Caco-2 (cell line): ENCODE data around the gene NT5C. TPM values are rescaled to one million over a fixed set of nuclear protein-coding genes. Genes with fewer than 3 reads are reported as not detected.
"Not testable (repeated sequence)": the region's sequence is repeated elsewhere in the genome, so short reads cannot be mapped to it uniquely, and the experiment has no call there.

Experiments
- BruUV-seq: library from RNA; stranded (reverse); fragments of 400-500 nt; replicated peaks from 2 replicates; lab custom pipeline; 2021; lab: Mats Ljungman, UMichigan
- CTCF ChIA-PET: fragments of 300-600 bp; sonication (Branson Sonifier 250); formaldehyde crosslinking; loops from one replicate; lab custom pipeline; 2022; ENCODE audit warnings: antibody characterized with exemption; lab: Charles Lee
- POLR2A ChIA-PET: fragments of 300-600 bp; sonication (Branson Sonifier 250); formaldehyde crosslinking; loops from one replicate; lab custom pipeline; 2022; ENCODE audit warnings: antibody characterized with exemption; lab: Charles Lee
- DNase-seq, 2 experiments: peaks; one replicate each; pipeline versions ENCODE4 v3.0.0 to v3.0.0-alpha.2; 2020 to 2022
- H3K27me3 ChIP-seq: replicated peaks from 2 replicates; pipeline ENCODE4 v1.6.0; 2011; ENCODE audit warnings: low read length; ENCODE audit not compliant: control insufficient read depth, insufficient read depth
- H3K36me3 ChIP-seq: 2 replicates; pipeline ENCODE4 v1.5.1; 2011; ENCODE audit warnings: low read length; ENCODE audit not compliant: control insufficient read depth, insufficient read depth
- H3K4me1 ChIP-seq: fragments of 250-450 bp; sonication (Bioruptor Pico); 2 replicates; pipeline ENCODE4 v1.5.1; 2020; ENCODE audit warnings: mild to moderate bottlenecking
- H3K4me3 ChIP-seq: 2 replicates; pipeline ENCODE4 v1.5.1; 2011; ENCODE audit warnings: low read depth, mild to moderate bottlenecking, control low read depth, low read length
- H3K9me3 ChIP-seq: fragments of 250-450 bp; sonication (Bioruptor Pico); 2 replicates; pipeline ENCODE4 v1.5.1; 2020; ENCODE audit warnings: mild to moderate bottlenecking, moderate library complexity
- H3K27ac Mint-ChIP-seq: one replicate; pipeline ENCODE4 v1.8.0; 2022; ENCODE audit warnings: mixed read lengths; ENCODE audit not compliant: unreplicated experiment
- H3K27me3 Mint-ChIP-seq: one replicate; pipeline ENCODE4 v1.8.0; 2022; ENCODE audit warnings: mixed read lengths; ENCODE audit not compliant: insufficient read depth, unreplicated experiment
- H3K36me3 Mint-ChIP-seq: one replicate; pipeline ENCODE4 v1.8.0; 2022; ENCODE audit warnings: mild to moderate bottlenecking, mixed read lengths; ENCODE audit not compliant: insufficient read depth, unreplicated experiment
- H3K4me1 Mint-ChIP-seq: one replicate; pipeline ENCODE4 v1.8.0; 2022; ENCODE audit warnings: low read depth, mixed read lengths; ENCODE audit not compliant: unreplicated experiment
- H3K4me3 Mint-ChIP-seq: one replicate; pipeline ENCODE4 v1.8.0; 2022; ENCODE audit warnings: mild to moderate bottlenecking, moderate library complexity, mixed read lengths; ENCODE audit not compliant: unreplicated experiment
- H3K9me3 Mint-ChIP-seq: one replicate; pipeline ENCODE4 v1.8.0; 2022; ENCODE audit warnings: mixed read lengths; ENCODE audit not compliant: unreplicated experiment
- CTCF ChIP-seq, 2 experiments: fragments of 200-600 bp in 1 of 2; IDR thresholded peaks; 1 replicate in 1 of 2; 2 replicates in 1 of 2; pipeline versions ENCODE4 v1.5.1 to v1.8.0; 2011 to 2022; ENCODE audit warnings: antibody characterized with exemption in 1 of 2, control low read depth in 1 of 2, inconsistent platforms in 1 of 2, low read depth in 1 of 2, low read length in 1 of 2, mild to moderate bottlenecking in 1 of 2, moderate library complexity in 1 of 2; ENCODE audit not compliant: insufficient read depth in 1 of 2, severe bottlenecking in 1 of 2, unreplicated experiment in 1 of 2
- intact Hi-C: fragments of 100-400 bp; cut with micrococcal nuclease; formaldehyde crosslinking; loops from one replicate; pipeline ENCODE4 v1.10.0; 2022; ENCODE audit not compliant: unreplicated experiment
- total RNA-seq: library from RNA; stranded (reverse); gene quantifications from 2 replicates; pipeline ENCODE4 v1.2.3, GENCODE V29; 2022

Gene NT5C
- total RNA-seq, 1 experiment from 2014 or later, result 68.4 TPM

- Histone ChIP-seq H3K4me1 (peaks cover 20% of the 10 kb centered on the region), H3K4me3 (peak overlapping the region; percentile 85), H3K9me3 (no peaks in the 10 kb centered on the region), H3K27me3 (no peaks in the 10 kb centered on the region), H3K36me3 (peaks cover 4% of the 10 kb centered on the region)
- ChIA-PET POLR2A (no interaction called here), CTCF (interaction anchor here (1.3 to 3.7 kb wide), 4 partner anchors 16 to 70 kb away, joined by 3 to 30 read pairs (median 12); partner anchors contain the start of genes ARMC7 and SLC16A5)
- Mint-ChIP-seq H3K36me3 (peaks cover 73% of the 10 kb centered on the region), H3K27me3 (no peaks in the 10 kb centered on the region), H3K4me1 (peaks cover 12% of the 10 kb centered on the region), H3K27ac (peak overlapping the region; percentile 91), H3K4me3 (peak overlapping the region; percentile 93), H3K9me3 (no peaks in the 10 kb centered on the region)
- intact Hi-C loops, result loop anchor here (2.0 to 5.0 kb wide), 2 partner anchors 25 to 72 kb away; partner anchors contain the start of gene JPT1
- no peak for TF ChIP-seq CTCF (IDR thresholded peaks at IDR 0.05; ENCODE audit: insufficient read depth in 1 of 2, low read depth in 1 of 2, low read length in 1 of 2, severe bottlenecking in 1 of 2, unreplicated experiment in 1 of 2)
- no peak for DNase-seq
- no TSS peak for BruUV-seq
These were observed 1.4 kb downstream of the NT5C start for GRCh38 chr17:75130059-75130631.

- Mint-ChIP-seq H3K27ac (no peak overlapping the region), H3K27me3 (no peaks in the 10 kb centered on the region), H3K4me3 (peak overlapping the region; percentile 93), H3K4me1 (peaks cover 18% of the 10 kb centered on the region), H3K36me3 (peaks cover 72% of the 10 kb centered on the region), H3K9me3 (no peaks in the 10 kb centered on the region)
- no peak for DNase-seq
- Histone ChIP-seq H3K4me1 (peaks cover 26% of the 10 kb centered on the region), H3K9me3 (no peaks in the 10 kb centered on the region), H3K4me3 (no peak overlapping the region), H3K36me3 (peaks cover 4% of the 10 kb centered on the region), H3K27me3 (no peaks in the 10 kb centered on the region)
- intact Hi-C loops, result no loop called here
- BruUV-seq, result no TSS peak
- no peak for TF ChIP-seq CTCF (IDR thresholded peaks at IDR 0.05; ENCODE audit: insufficient read depth in 1 of 2, low read depth in 1 of 2, low read length in 1 of 2, severe bottlenecking in 1 of 2, unreplicated experiment in 1 of 2)
- CTCF ChIA-PET, result interaction anchor here (2.3 to 3.7 kb wide), 2 partner anchors 16 to 70 kb away, joined by 20 to 30 read pairs; no protein-coding TSS in a partner anchor
- POLR2A ChIA-PET, result interaction anchor here (0.5 kb wide), 1 partner anchor 100 kb away, joined by 3 read pairs; no protein-coding TSS in a partner anchor
These were observed 2.0 kb downstream of the NT5C start for GRCh38 chr17:75129576-75129975.

- peaks cover 28% of the 10 kb centered on the region for H3K4me1 ChIP-seq
- peak overlapping the region; percentile 93 for H3K4me3 Mint-ChIP-seq
These were observed 2.6 kb downstream of the NT5C start for GRCh38 chr17:75128694-75129505.

GRCh38 chr17:75127936-75128335 lies 3.6 kb downstream of the NT5C start:
- POLR2A ChIA-PET, H3K36me3 ChIP-seq, H3K4me3 ChIP-seq, H3K9me3 ChIP-seq, intact Hi-C loops, H3K9me3 Mint-ChIP-seq, H3K27me3 ChIP-seq, H3K27me3 Mint-ChIP-seq, DNase-seq, H3K27ac Mint-ChIP-seq, BruUV-seq, H3K4me3 Mint-ChIP-seq: not testable (repeated sequence)
- peaks cover 65% of the 10 kb centered on the region for H3K36me3 Mint-ChIP-seq
- H3K4me1 Mint-ChIP-seq, result peaks cover 25% of the 10 kb centered on the region
- H3K4me1 ChIP-seq, result peaks cover 25% of the 10 kb centered on the region
- CTCF ChIA-PET, result interaction anchor here (0.8 kb wide), 1 partner anchor 17 kb away, joined by 5 read pairs; no protein-coding TSS in a partner anchor

More at GRCh38 chr17:75128694-75129505, 2.6 kb downstream of the NT5C start:
- DNase-seq, result no peak
- Histone ChIP-seq H3K27me3 (no peaks in the 10 kb centered on the region), H3K4me3 (no peak overlapping the region), H3K36me3 (peaks cover 4% of the 10 kb centered on the region), H3K9me3 (no peaks in the 10 kb centered on the region)
- ChIA-PET POLR2A (interaction anchor here (0.5 kb wide), 1 partner anchor 101 kb away, joined by 3 read pairs; no protein-coding TSS in a partner anchor), CTCF (interaction anchor here (0.8 to 3.7 kb wide), 2 partner anchors 15 to 16 kb away, joined by 5 to 30 read pairs; no protein-coding TSS in a partner anchor)
- Mint-ChIP-seq H3K4me1 (peaks cover 25% of the 10 kb centered on the region), H3K9me3 (no peaks in the 10 kb centered on the region), H3K36me3 (peaks cover 72% of the 10 kb centered on the region), H3K27me3 (no peaks in the 10 kb centered on the region), H3K27ac (no peak overlapping the region)
- intact Hi-C loops, result no loop called here
- TF ChIP-seq CTCF (IDR thresholded peaks at IDR 0.05; ENCODE audit: insufficient read depth in 1 of 2, low read depth in 1 of 2, low read length in 1 of 2, severe bottlenecking in 1 of 2, unreplicated experiment in 1 of 2), result no peak
- BruUV-seq, result no TSS peak
